HG02763 (cell line): ENCODE measurements around the gene TRIM26.
"Not testable (repeated sequence)": the region's sequence is repeated elsewhere in the genome, so short reads cannot be mapped to it uniquely, and the experiment has no call there.

Experiments used
- ATAC-seq: cut with Tn5 transposase; IDR thresholded peaks from one replicate; pipeline ENCODE4 v1.9.1; 2021; ENCODE audit warnings: mild to moderate bottlenecking, moderate library complexity; ENCODE audit not compliant: unreplicated experiment

TRIM26 gene

DNA sequence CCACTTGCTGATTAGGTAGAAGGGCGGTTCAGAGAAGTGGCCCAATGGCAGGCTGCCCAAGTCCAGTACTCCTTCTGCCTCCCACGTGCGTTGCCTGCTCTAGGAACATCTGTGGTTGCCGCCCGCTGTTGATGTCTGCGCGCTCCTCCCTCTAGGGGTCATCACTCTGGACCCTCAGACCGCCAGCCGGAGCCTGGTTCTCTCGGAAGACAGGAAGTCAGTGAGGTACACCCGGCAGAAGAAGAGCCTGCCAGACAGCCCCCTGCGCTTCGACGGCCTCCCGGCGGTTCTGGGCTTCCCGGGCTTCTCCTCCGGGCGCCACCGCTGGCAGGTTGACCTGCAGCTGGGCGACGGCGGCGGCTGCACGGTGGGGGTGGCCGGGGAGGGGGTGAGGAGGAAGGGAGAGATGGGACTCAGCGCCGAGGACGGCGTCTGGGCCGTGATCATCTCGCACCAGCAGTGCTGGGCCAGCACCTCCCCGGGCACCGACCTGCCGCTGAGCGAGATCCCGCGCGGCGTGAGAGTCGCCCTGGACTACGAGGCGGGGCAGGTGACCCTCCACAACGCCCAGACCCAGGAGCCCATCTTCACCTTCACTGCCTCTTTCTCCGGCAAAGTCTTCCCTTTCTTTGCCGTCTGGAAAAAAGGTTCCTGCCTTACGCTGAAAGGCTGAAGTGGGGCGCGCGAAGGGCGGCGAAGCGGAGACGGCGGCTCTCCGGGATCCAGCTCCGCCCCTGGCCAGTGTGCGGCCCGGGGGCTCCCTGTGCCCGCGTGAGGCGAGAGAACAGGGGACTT lies 41.3 kb downstream of the TRIM26 start:
- no peak for ATAC-seq

DNA sequence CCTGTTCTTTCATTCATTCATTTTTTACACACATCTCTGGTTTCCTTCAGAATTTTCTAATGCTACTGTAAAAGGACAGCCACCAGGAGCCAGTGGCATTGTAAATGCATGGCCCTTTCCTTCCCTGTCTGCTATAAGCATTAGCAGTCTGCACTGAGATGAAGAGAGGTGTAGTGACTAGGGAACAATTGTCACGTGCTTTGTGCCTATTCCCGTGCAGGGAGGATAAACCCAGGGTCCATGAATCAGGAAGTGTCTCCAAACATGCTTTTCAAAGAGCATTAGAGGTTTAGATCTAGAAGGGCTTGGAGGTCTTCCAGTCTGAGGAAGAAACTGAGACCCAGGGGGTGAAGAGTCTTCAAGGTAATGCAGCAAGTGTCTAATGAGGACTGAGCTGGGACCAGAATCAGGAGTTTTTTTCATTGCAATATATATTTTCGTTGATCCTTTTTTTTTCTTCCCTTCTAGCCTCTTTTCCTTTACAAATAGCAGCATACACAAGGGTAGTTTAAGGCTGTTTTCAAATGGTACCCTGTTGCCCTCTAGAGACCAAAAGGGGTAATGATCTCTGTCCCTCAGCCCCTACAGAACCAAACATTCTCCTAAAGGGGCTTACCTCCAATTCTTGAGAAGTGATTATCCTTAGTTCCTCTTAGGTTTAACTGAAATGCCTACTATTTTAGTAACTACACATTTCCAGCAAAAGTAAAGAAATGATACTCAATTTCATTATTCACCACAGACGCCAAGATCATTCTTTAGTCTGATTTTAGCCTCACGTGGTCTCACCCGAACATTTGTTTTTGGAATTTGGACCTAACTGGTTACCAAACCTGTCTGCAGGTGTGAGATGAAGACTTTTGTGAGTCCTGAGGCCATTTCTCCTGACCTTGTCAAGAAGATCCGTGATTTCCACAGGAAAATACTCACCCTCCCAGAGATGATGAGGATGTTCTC lies 43.3 kb downstream of the TRIM26 start:
- ATAC-seq: no peak

DNA sequence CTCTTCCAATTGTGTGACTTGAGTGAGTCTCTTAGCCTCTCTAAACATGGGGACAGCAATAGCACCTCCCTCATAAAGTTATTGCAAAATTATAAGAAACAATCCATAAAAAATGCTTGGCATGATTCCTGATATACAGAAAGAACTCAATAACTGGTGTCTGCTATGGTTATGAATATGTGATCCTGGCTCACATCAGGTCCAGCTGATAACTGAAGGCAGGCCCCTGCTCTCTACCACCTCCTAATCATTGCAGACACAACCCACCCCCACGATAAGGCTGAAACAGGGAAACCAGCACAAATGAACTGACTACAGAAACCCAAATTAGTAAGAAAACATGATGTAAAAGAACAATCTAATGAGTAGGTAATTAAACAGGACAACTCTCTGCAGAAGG lies 44.5 kb downstream of the TRIM26 start:
- no peak for ATAC-seq

DNA sequence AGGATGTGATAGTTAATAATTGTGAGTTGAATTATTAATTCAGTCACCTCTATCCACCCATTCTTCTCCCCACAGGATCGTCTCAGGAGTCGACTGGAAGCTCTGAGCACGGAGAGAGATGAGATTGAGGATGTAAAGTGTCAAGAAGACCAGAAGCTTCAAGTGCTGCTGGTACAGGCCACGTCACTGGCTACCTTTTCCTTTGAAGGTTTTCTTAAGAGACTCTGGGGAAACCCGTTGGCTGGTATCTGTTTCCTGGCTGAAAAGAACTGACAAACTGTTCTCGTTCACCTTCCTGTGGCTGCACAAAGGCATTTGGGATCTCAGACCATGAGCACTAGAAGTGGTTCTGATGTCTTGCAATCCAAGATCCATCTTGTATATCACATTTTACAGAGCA lies 46.1 kb downstream of the TRIM26 start:
- ATAC-seq: no peak

DNA sequence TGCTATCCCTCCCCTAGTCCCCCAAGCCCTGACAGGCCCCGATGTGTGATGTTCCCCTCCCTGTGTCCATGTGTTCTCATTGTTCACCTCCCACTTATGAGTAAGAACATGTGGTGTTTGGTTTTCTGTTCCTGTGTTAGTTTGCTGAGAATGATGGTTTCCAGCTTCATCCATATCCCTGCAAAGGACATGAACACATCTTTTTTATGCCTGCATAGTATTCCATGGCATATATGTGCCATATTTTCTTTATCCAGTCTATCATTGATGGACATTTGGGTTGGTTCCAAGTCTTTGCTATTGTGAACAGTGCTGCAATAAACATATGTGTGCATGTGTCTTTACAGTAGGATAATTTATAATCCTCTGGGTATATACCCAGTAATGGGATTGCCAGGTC lies 48.0 kb downstream of the TRIM26 start:
- not testable (repeated sequence) for ATAC-seq

DNA sequence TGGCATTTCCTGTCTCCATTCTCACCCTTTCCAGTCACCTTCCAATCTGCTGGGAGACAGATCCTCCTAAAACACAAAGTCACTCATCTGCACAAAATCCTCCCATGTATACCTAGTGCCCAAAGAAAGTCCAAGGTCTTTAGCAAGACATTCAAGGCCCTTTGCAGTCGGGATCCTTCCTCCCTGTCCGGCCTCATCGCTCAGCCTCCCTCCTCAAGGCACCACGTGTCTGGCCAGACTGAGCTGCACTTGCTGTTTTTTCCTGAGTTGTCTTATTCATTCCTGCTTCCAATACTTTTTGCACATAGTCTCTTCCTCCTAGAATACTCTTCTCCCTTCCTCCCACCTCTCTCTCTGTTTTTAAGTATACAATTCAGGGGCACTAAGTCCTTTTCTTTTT lies 48.5 kb downstream of the TRIM26 start:
- ATAC-seq: no peak

DNA sequence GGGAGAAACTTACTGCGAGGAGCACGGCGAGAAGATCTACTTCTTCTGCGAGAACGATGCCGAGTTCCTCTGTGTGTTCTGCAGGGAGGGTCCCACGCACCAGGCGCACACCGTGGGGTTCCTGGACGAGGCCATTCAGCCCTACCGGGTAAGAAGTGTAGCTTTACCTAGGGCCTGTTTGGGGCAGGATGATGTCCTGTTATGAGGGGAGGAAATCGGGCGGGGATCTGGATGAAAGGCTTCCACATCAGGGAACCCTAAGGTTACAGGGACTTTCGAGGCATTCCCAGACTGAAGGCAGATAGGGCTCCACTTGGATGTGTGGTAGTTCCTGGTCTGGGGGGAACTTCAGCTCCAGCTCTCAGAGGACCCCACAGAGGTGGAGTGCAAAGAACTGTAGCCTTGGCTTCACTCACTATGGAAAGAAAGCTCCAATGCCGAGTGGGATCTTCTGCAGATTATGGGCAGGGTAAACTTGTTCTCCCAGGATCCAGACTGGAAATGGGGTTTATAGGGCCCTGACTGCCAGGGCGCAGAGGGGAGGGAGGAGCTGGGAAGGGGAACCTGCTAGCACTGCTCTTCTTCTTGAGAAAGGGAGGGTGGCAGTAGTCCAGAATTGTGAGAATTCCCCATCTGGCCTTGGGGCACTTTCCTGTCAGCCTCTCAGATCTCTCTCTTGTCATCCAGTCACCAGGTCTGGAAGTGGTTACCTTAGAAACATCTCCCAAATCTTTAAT lies 49.1 kb downstream of the TRIM26 start:
- ATAC-seq: no peak

DNA sequence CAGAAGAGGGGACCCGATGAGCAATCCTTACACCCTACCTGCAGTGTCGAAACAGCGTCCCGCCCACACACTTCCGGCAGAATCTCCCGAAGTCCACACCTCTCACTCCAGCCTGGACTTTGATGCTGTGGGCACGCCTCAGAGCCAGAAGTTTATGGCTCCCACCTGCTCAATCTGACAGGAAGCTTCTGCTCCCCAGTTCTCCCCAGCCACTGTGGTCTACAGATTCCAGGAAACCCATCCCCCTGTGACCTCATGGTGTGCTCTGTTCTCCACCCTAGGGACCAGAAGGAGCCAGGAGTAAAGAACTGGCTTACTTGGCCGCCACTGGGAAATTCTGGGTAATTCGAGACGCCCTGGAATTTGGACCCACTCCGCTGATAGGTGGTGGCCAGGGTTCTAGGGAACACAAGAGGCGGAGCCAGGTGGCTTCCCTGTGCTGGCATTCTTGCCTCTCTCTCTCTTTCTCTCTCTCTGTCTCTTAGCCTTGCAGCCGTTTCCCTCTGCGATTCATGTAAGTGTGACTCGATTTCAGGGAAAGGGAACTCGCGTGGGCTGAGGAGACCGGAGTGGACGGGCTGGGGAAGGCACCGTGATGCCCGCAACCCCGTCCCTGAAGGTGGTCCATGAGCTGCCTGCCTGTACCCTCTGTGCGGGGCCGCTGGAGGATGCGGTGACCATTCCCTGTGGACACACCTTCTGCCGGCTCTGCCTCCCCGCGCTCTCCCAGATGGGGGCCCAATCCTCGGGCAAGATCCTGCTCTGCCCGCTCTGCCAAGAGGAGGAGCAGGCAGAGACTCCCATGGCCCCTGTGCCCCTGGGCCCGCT lies 49.9 kb downstream of the TRIM26 start, which contains the start of gene TRIM15:
Gene TRIM15 (plus strand): TSS at position 457 of the 828 bp plus-strand sequence. CDS start 139 bp downstream, at position 596.
- ATAC-seq: no peak

DNA sequence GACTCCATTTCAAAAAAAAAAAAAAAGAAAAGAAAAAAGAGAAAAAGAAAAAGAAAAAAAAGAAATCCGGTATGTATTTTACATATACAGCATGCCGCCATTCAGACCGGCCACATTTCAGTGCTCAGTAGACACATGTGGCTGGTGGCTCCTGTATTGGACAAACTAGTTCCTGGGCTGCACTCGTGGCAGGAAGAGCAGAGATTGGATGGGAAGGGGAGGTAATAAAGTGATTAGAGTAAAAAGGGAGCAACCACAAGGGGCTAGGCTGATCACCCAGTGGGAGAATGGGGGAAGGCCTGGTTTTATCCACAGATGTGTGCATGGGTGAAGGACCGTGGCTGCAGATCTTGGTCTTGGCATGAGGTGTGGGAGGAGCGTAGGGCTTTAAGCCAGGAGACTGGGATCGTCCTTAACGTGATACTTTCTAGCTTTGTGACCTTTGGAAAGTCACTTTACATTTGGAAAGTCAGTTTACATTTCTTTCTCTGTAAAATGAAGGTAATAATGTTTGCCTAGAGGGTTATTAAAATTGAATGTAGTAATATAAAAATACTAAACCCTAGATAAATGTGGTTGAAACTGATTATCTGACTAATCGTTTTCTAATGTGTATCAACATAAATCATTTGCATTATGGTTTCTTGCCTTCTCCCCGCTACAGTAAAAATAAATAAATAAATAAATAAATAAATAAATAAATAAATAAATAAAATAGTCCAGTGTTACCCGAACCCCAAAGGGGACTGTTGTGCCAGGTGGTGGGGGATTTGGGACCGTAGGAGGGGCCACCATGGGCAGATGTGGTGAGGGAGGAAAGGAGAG lies 50.7 kb downstream of the TRIM26 start:
- no peak for ATAC-seq

DNA sequence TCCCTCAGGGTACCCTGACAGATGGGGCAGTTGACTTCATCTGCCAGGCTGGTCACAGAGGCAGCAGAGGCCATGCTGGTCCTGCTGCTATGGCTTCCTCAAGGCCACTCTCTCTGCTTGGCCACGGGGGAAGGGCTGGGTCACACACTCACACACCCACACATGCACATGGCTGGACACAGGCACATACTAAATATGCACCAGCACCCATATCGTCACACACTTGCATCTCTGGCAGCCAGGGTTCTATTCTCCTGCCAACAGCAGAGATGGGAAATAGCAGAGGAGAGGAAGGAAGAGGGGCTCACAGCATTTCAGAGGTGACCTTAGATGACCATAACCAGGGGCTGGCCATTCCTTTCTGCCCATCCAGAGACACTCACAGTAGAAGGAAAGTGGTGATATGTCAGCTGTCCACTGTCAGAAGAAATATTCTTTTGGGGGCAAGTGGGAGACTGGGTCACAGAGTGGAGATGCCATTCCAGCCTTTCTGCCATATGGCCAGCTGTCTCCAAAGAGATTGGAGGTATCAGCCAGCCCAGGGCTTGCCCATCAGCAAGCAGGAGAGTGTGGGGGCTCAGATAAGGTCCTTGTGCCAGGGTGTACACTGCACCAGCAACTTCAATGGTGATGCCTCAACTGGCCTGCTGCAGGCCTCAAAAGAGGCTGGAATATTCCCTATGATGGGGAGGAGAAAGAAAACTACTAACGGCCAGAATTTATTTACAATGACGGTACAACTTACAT lies 52.2 kb downstream of the TRIM26 start, which contains the start of gene TRIM10:
Gene TRIM10 (minus strand): TSS at position 427 of the 747 bp plus-strand sequence. CDS start 353 bp downstream, at position 74.
- no peak for ATAC-seq

DNA sequence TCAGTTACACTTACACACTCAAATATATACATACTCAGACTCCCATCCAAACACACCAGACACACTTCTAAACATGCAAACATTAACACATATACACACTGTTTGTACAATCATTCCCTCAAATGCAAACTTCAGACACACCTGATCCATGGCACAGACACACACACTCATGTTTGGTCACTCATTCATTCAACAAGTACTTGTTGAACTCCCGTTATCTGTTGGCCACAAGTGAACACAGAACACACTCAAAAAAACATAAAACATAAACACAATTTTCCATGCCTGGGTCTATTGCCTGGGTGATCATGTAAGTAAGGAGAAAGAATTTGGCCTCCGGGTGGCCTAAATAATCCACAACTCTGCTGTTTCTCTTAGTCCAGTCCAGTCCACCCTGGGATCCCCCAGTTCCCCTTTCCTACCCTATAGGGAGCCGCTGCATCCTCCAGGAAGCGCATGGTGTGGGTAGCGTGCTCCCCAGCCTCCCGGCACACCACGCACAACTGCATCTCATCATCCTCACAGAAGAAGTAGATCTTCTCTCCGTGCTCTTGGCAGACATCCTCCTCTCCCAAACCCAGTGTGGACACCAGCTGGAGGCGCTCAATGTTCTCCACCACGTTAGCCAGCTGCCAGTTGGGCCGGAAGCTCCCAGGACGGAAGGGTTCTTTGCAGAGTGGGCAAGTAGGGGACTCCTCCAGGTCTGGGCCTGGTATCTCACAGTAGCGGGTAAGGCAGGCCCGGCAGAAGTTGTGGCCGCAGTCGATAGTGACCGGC lies 53.0 kb downstream of the TRIM26 start:
- ATAC-seq: no peak

DNA sequence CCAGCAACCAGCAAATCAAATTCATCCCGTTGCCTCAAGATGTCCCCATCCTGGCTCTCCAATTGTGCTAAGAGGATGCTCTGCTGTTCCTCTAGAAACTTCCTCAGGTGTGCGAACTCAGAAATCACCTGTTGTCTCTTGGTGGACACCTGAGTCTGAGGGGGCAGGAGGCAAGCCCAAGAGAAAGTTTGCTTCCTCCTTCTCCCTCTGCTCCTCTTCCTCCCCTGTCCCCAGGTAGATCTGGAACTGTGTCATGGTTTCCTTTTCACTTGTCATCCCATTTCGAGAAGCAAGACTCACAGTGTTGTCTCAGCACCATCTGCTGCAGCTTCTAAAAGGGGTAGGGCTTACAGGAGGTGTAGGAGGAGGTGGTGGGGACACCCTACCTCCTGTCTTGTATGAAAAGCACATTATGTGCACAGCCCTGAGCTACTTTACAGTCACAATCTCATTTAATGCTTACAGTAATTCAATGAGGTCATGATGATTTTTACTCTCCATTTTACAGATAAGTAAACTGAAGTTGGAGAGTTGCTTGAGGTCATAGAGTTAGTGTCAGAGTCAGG lies 54.6 kb downstream of the TRIM26 start:
- no peak for ATAC-seq

DNA sequence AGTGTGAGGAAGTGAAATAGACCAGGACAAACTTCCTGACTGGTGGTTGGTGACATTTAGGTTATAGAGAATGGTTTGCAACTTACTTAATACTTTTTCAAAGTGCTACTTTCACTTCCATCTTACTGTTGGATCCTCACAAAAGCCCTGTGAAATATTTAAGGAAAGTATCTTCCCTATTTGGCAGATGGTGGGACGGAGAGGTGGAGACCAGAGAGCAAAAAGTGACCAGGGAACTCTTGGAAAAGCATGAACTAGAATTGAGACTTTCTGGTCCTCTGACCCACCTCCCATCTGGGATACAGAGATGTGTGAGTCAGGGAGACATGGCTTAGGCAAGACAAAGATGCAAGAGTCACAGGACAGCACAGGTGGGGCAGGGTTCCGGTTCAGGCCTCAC lies 55.2 kb downstream of the TRIM26 start:
- ATAC-seq: no peak

DNA sequence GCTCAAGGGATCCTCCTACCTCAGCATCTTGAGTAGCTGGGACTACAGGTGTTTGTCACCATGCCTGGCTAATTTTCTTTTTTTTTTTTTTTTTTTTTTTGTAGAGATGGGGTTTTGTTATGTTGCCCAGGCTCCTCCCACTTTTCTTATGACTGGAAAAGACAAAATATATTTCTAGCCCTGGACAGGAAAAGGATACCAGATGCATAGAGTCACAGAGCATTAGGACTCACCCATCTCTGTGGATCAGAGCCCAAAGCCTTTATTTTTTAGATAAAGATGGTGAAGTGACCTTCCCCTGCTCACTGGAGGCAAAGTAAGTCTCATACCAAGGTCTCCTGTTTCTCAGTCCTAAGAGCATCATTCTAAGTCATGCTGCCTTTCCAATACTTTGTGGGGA lies 55.6 kb downstream of the TRIM26 start:
- no peak for ATAC-seq

DNA sequence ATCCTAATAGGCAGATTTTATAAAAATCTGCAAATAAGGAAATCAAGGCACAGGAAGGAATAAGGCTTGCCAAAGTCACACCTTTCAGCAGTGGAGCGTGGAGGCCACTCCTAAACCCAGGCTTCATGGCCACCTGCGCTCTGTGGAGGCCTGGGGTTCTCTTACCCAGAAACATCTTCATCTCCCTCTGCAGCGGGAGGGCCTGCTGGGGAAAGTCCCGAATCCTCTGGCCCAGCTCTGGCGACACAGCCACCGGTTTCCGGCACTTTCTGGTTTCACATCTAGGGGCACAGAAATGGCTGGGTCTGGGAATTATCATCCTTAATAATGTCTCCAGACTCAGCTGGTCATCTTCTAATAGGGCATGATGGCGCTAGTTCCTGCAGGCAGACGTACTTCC lies 56.4 kb downstream of the TRIM26 start:
- no peak for ATAC-seq

DNA sequence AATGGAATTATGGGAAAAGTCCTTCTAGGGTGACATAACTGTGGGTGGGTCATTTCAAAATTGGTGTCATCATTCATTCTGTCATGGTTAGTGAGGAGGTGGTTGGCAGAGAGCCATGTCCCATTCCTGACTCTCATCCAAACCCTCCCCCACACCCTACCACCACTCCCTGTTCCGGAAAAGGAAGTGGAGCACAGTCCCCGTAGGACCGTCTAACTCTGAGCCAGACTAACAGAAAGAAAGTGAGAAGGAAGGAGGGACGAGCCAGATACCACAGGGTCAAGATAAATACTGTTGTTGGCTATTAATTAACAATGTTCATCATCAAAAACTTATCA lies 57.0 kb downstream of the TRIM26 start:
- no peak for ATAC-seq

DNA sequence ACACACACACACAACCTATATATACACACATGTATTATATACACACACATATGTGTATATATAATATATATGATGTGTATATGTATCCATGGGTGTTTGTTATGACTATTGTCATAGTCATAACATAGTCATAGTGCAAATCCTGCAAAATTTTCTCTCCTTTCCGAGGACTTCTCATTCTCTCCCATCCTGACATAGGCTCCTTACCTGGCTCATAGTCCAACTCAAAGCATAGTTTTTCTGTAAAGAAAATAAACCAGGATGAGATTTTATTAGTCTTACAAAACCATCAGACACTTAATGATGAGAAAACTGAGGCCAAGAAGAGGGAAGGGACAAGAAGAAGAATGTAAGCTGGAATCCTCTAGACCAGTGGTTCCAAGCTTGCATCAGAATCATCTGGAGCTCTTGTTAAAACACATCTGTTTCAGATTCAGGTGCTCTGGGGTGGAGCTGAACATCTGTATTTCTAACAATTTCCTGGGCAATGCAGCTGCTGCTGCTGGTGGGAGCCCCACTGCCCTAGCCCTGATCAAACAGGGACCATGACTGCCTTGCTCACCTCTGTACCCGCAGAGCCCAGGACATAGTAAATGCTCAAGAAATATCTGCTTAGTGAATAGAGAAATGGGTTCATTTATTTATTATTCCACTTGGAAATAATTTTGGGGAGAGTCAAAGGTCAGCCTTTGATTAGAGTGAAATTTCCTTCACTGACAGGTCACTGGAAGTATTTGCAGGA lies 57.5 kb downstream of the TRIM26 start:
- ATAC-seq: no peak
